GM12878 (cell line): ENCODE data around the gene VAV2. TPM values are rescaled to one million over a fixed set of nuclear protein-coding genes. Genes with fewer than 3 reads are reported as not detected.

ENCODE experiments used
- ATAC-seq: fragments of 200-7000 bp; cut with Tn5 transposase; 3 replicates; pipeline ENCODE4 v1.9.1; 2020; ENCODE audit warnings: mild to moderate bottlenecking, moderate library complexity
- BruUV-seq: library from RNA; stranded (reverse); fragments of 400-500 nt; replicated peaks from 2 replicates; lab custom pipeline; 2021; lab: Mats Ljungman, UMichigan
- CTCF ChIA-PET: fragments of 300-600 bp; sonication (Branson Sonifier 250); formaldehyde crosslinking; extraction: SDS; loops from one replicate; lab custom pipeline; 2021; ENCODE audit warnings: inconsistent platforms; lab: Yijun Ruan, JAX
- POLR2A ChIA-PET: fragments of 350-600 bp; formaldehyde crosslinking; extraction: SDS; loops from one replicate; lab custom pipeline; 2021; ENCODE audit warnings: inconsistent platforms; lab: Charles Lee
- RAD21 ChIA-PET: fragments of 300-600 bp; sonication (Branson Sonifier 250); formaldehyde crosslinking; loops from one replicate; lab custom pipeline; 2023; ENCODE audit warnings: antibody characterized with exemption; ENCODE audit not compliant: unreplicated experiment; lab: Charles Lee
- SMC1A ChIA-PET: fragments of 300-600 bp; sonication (Branson Sonifier 250); formaldehyde crosslinking; loops from one replicate; lab custom pipeline; 2023; ENCODE audit not compliant: unreplicated experiment, uncharacterized antibody; lab: Charles Lee
- DNase-seq: peaks from one replicate; pipeline ENCODE4 v3.0.0-alpha.2; 2011; ENCODE audit warnings: low read depth, low spot score
- FAIRE-seq: peaks from 3 replicates; lab custom pipeline; 2011; peaks lifted over from hg19 to GRCh38; lab: Jason Lieb, UNC
- H2AFZ ChIP-seq: 2 replicates; pipeline ENCODE4 v1.6.0; 2011; ENCODE audit warnings: low read depth, low read length, control low read depth; ENCODE audit not compliant: control insufficient read depth
- H3K27ac ChIP-seq: 2 replicates; pipeline ENCODE4 v1.5.1; 2011; ENCODE audit warnings: control low read depth; ENCODE audit not compliant: control insufficient read depth, insufficient read depth
- H3K27me3 ChIP-seq, 2 experiments: replicated peaks in 1 of 2; 2 replicates each; pipeline versions ENCODE4 v1.6.0 to v1.6.1; 2011; ENCODE audit warnings: low read length in 1 of 2; ENCODE audit not compliant: control insufficient read depth in 2 of 2, insufficient read depth in 2 of 2
- H3K36me3 ChIP-seq, 2 experiments: 2 replicates each; pipeline ENCODE4 v1.5.1; 2011; ENCODE audit warnings: low read length in 1 of 2; ENCODE audit not compliant: control insufficient read depth in 2 of 2, insufficient read depth in 2 of 2
- H3K4me1 ChIP-seq: 2 replicates; pipeline ENCODE4 v1.6.1; 2011; ENCODE audit warnings: mild to moderate bottlenecking, low read length, moderate library complexity, mixed read lengths; ENCODE audit not compliant: control insufficient read depth, insufficient read depth
- H3K4me2 ChIP-seq: 2 replicates; pipeline ENCODE4 v1.6.0; 2011; ENCODE audit warnings: control low read depth; ENCODE audit not compliant: control insufficient read depth, insufficient read depth
- H3K4me3 ChIP-seq: fragments of 200-600 bp; sonication (generic); 2 replicates; pipeline ENCODE4 v1.5.1; 2016
- H3K79me2 ChIP-seq: 2 replicates; pipeline ENCODE4 v1.6.0; 2011; ENCODE audit warnings: low read length; ENCODE audit not compliant: control insufficient read depth, insufficient read depth
- H3K9ac ChIP-seq: 2 replicates; pipeline ENCODE4 v1.8.0; 2011; ENCODE audit warnings: low read length, control low read depth, mixed read lengths; ENCODE audit not compliant: control insufficient read depth, insufficient read depth
- H3K9me3 ChIP-seq: replicated peaks from 3 replicates; pipeline ENCODE4 v1.5.1; 2011; ENCODE audit warnings: mild to moderate bottlenecking, low read length; ENCODE audit not compliant: control insufficient read depth, insufficient read depth
- H4K20me1 ChIP-seq: 2 replicates; pipeline ENCODE4 v1.6.0; 2011; ENCODE audit not compliant: control insufficient read depth, insufficient read depth
- ATF7 ChIP-seq: fragments of 450-650 bp; IDR thresholded peaks from 2 replicates; pipeline ENCODE4 v1.6.1; 2016; ENCODE audit warnings: low read depth, mild to moderate bottlenecking
- BCL3 ChIP-seq: IDR thresholded peaks from 2 replicates; pipeline ENCODE4 v1.6.1; 2011; ENCODE audit warnings: borderline replicate concordance, low read depth, mild to moderate bottlenecking, moderate library complexity, low read length; ENCODE audit not compliant: insufficient read depth, poor library complexity, severe bottlenecking
- KAT2A ChIP-seq: conservative IDR thresholded peaks from 2 replicates; pipeline ENCODE4 v1.6.1; 2011; ENCODE audit warnings: low read depth, low read length; ENCODE audit not compliant: control insufficient read depth
- LARP7 ChIP-seq: fragments of 450-650 bp; IDR thresholded peaks from 2 replicates; pipeline ENCODE4 v1.6.1; 2017; ENCODE audit warnings: mild to moderate bottlenecking
- MEF2A ChIP-seq: IDR thresholded peaks from 2 replicates; pipeline ENCODE4 v1.6.1; 2011; ENCODE audit warnings: low read depth, mild to moderate bottlenecking, low read length, moderate library complexity; ENCODE audit not compliant: insufficient read depth
- NFYA ChIP-seq: IDR thresholded peaks from 2 replicates; pipeline ENCODE4 v1.6.1; 2011; ENCODE audit warnings: low read depth, mild to moderate bottlenecking, low read length, improper control_type of control experiment, borderline replicate concordance
- POLR2A ChIP-seq: IDR thresholded peaks from 2 replicates; pipeline ENCODE4 v1.6.1; 2011; ENCODE audit warnings: low read depth, mild to moderate bottlenecking, low read length
- POLR2AphosphoS2 ChIP-seq: IDR thresholded peaks from 2 replicates; pipeline ENCODE4 v1.6.1; 2011; ENCODE audit warnings: low read depth, mild to moderate bottlenecking, low read length, improper control_type of control experiment, moderate library complexity
- RBBP5 ChIP-seq: fragments of 200-600 bp; sonication (generic); conservative IDR thresholded peaks from 2 replicates; pipeline ENCODE4 v1.6.1; 2016
- RELA ChIP-seq: fragments of 450-650 bp; IDR thresholded peaks from 2 replicates; pipeline ENCODE4 v1.8.0; 2014; ENCODE audit warnings: borderline replicate concordance; ENCODE audit not compliant: partially characterized antibody
- RUNX3 ChIP-seq: IDR thresholded peaks from 2 replicates; pipeline ENCODE4 v1.6.1; 2012; ENCODE audit warnings: low read length, inconsistent platforms
- SMARCA5 ChIP-seq: fragments of 450-650 bp; IDR thresholded peaks from 2 replicates; pipeline ENCODE4 v1.6.1; 2017; ENCODE audit warnings: mild to moderate bottlenecking
- SMC3 ChIP-seq: IDR thresholded peaks from 2 replicates; pipeline ENCODE4 v1.6.1; 2011; ENCODE audit warnings: low read length, improper control_type of control experiment, borderline replicate concordance
- SUPT20H ChIP-seq: IDR thresholded peaks from 2 replicates; pipeline ENCODE4 v1.6.1; 2011; ENCODE audit warnings: low read depth, mild to moderate bottlenecking, low read length, moderate library complexity, borderline replicate concordance; ENCODE audit not compliant: control insufficient read depth
- WRNIP1 ChIP-seq: IDR thresholded peaks from 2 replicates; pipeline ENCODE4 v1.6.1; 2011; ENCODE audit warnings: low read depth, low read length, improper control_type of control experiment, borderline replicate concordance
- ZBTB33 ChIP-seq: fragments of 450-650 bp; IDR thresholded peaks from 2 replicates; pipeline ENCODE4 v1.6.1; 2017; ENCODE audit warnings: mild to moderate bottlenecking
- WGBS: methylation state at CpG from one replicate; pipeline ENCODE4 v1.1.6; 2016; ENCODE audit warnings: low lambda C conversion rate; ENCODE audit not compliant: insufficient replicate concordance, insufficient coverage; ENCODE audit errors: missing lambda C conversion rate; 5-methylcytosine and 5-hydroxymethylcytosine counted together
- in situ Hi-C: fragments of 300-500 bp; cut with MboI; formaldehyde crosslinking; loops from 9 replicates; pipeline ENCODE4 v1.14.3; 2018; ENCODE audit warnings: mixed read lengths
- intact Hi-C: fragments of 100-400 bp; cut with micrococcal nuclease; formaldehyde crosslinking; loops from one replicate; pipeline ENCODE4 v1.14.2; 2022; ENCODE audit not compliant: unreplicated experiment
- polyA plus RNA-seq, 11 experiments: library from polyadenylated mRNA; depleted of rRNA in 4 of 11; unstranded in 6 of 11; stranded (reverse) in 5 of 11; fragments of >200 nt; fragmentation: Nextera tagmentation in 4 of 11; fragmentation: Illumina TruSeq in 1 of 11; extraction: Ambion mirVana in 4 of 11; extraction: Trizol in 1 of 11; gene quantifications; 1 replicate in 1 of 11; 2 replicates in 10 of 11; pipeline versions ENCODE4 v1.2.1 to v1.2.3, GENCODE V29; 2011 to 2016; ENCODE audit warnings: inconsistent platforms in 2 of 11, missing spikeins in 2 of 11, low read depth in 1 of 11
- total RNA-seq, 4 experiments: library from RNA; depleted of rRNA in 3 of 4; stranded (reverse); fragments of >200 nt in 3 of 4; fragmentation: Illumina TruSeq in 1 of 4; extraction: Trizol in 1 of 4; gene quantifications; 2 replicates each; pipeline versions ENCODE4 v1.2.1 to v1.2.3, GENCODE V29; 2013 to 2021

Gene VAV2
- total and polyA plus RNA-seq, 10 of the 15 experiments (the other 5 are each of a cell fraction or from before 2014, with no cell fraction given), result 0.13 to 43.9 (median 16.9) TPM

GRCh38 chr9:133754688-133755227 lies 237.4 kb downstream of the VAV2 start:
- no peaks in the 10 kb centered on the region for H3K9me3 ChIP-seq

GRCh38 chr9:133754187-133754586 lies 237.9 kb downstream of the VAV2 start:
- intact Hi-C loops, result no loop called here
- H3K9ac ChIP-seq, result no peak overlapping the region
- H3K27ac ChIP-seq, result no peak overlapping the region
- no peaks in the 10 kb centered on the region for H4K20me1 ChIP-seq
- FAIRE-seq, result no peak
- no peak overlapping the region for H2AFZ ChIP-seq
- ChIA-PET SMC1A (no interaction called here), RAD21 (no interaction called here), CTCF (interaction anchor here (1.0 to 2.6 kb wide), 2 partner anchors 12 to 26 kb away, joined by 4 to 12 read pairs; no protein-coding TSS in a partner anchor), POLR2A (no interaction called here)
- DNase-seq, result no peak
- no peak for ATAC-seq
- no peaks in the 10 kb centered on the region; a peak in 1 of 4 replicates for H3K36me3 ChIP-seq
- H3K79me2 ChIP-seq, result no peaks in the 10 kb centered on the region
- WGBS, result 90% methylated on average over 6 of the region's 6 CpGs
- H3K4me2 ChIP-seq, result no peak overlapping the region
- H3K4me1 ChIP-seq, result no peaks in the 10 kb centered on the region
- BruUV-seq, result no TSS peak
- H3K4me3 ChIP-seq, result no peak overlapping the region
- no peaks in the 10 kb centered on the region for H3K9me3 ChIP-seq
- H3K27me3 ChIP-seq, result no peaks in the 10 kb centered on the region
- in situ Hi-C loops, result no loop called here
- TF ChIP-seq RELA, result no peak
- no peak for TF ChIP-seq LARP7
- TF ChIP-seq SMC3, result no peak
- no peak for TF ChIP-seq WRNIP1
- no peak for TF ChIP-seq KAT2A
- no peak for TF ChIP-seq RBBP5
- TF ChIP-seq NFYA, result no peak
- TF ChIP-seq ZBTB33, result no peak
- no peak for TF ChIP-seq MEF2A
- no peak for TF ChIP-seq SUPT20H

More at GRCh38 chr9:133754688-133755227, 237.4 kb downstream of the VAV2 start:
- POLR2A ChIA-PET, result no interaction called here
- DNase-seq, result no peak
- Histone ChIP-seq H3K4me3 (no peak overlapping the region), H4K20me1 (no peaks in the 10 kb centered on the region), H3K4me1 (no peaks in the 10 kb centered on the region), H3K79me2 (no peaks in the 10 kb centered on the region), H2AFZ (no peak overlapping the region), H3K4me2 (no peak overlapping the region), H3K27ac (no peak overlapping the region), H3K27me3 (no peaks in the 10 kb centered on the region)
- SMC1A ChIA-PET, result no interaction called here
- RAD21 ChIA-PET, result no interaction called here
- no peak for ATAC-seq
- in situ Hi-C loops, result no loop called here
- no TSS peak for BruUV-seq
- CTCF ChIA-PET, result interaction anchor here (1.0 to 2.6 kb wide), 2 partner anchors 12 to 26 kb away, joined by 4 to 12 read pairs; no protein-coding TSS in a partner anchor
- no peak for FAIRE-seq
- TF ChIP-seq POLR2A (peak; percentile 50; the same call in 1 of the 2 replicates), SMARCA5 (no peak), BCL3 (no peak), POLR2AphosphoS2 (no peak), MEF2A (no peak), ATF7 (no peak), RUNX3 (no peak)
- TF ChIP-seq, all 136 proteins: peak for 1
- Histone ChIP-seq H3K9ac (no peak overlapping the region), H3K36me3 (no peaks in the 10 kb centered on the region; a peak in 1 of 4 replicates)
- intact Hi-C loops, result no loop called here
- WGBS, result 72% methylated on average over 9 of the region's 9 CpGs
